ENCODE data around the gene JDP2. TPM values are rescaled to one million over a fixed set of nuclear protein-coding genes. Genes with fewer than 3 reads are reported as not detected.

Gene JDP2
- total and polyA plus RNA-seq, 2 of the 4 experiments (the other 2 are of a cell fraction): 35.7 to 38.4 TPM

GRCh38 chr14:75430526-75430925, 2.7 kb downstream of the JDP2 start:
- H4K20me1 ChIP-seq (ENCODE audit: insufficient read depth, low read length): peaks cover 68% of the 10 kb centered on the region
- intact Hi-C loops (cut with micrococcal nuclease): loop anchor here (1.0 kb wide), 1 partner anchor 58 kb away; no protein-coding TSS in a partner anchor
- ATAC-seq (ENCODE audit: low read depth) (no peak), DNase-seq (peak; percentile 58)
- H2BK5ac ChIP-seq (ENCODE audit: low read depth, low read length, poor library complexity, severe bottlenecking): peak overlapping the region; percentile 12
- peaks cover 45% of the 10 kb centered on the region for H3K9me1 ChIP-seq (ENCODE audit: insufficient read depth, low read length)
- no peak overlapping the region for H4K91ac ChIP-seq (ENCODE audit: insufficient read depth, low read depth, low read length)
- H3K4me3 ChIP-seq (ENCODE audit: insufficient read depth, low read depth, low read length): peak overlapping the region; percentile 58
- H3K56ac ChIP-seq (ENCODE audit: extremely low read depth, insufficient read depth, low read length): peak overlapping the region; percentile 22; the same call in 1 of the 2 replicates
- H3K27me3 ChIP-seq (ENCODE audit: control insufficient read depth, insufficient read depth, low read length): no peaks in the 10 kb centered on the region
- H3K4ac ChIP-seq (ENCODE audit: low read depth, low read length): peak overlapping the region; percentile 11; the same call in 1 of the 2 replicates
- H2BK120ac ChIP-seq (ENCODE audit: low read depth, low read length): no peak overlapping the region
- H3K14ac ChIP-seq (replicated peaks; ENCODE audit: low read depth, low read length): peak overlapping the region; percentile 74
- peak overlapping the region; percentile 27; the same call in 1 of the 2 replicates for H3K27ac ChIP-seq (ENCODE audit: insufficient read depth, low read length)
- H3K79me1 ChIP-seq (ENCODE audit: low read depth in 1 of 2, low read length in 2 of 2): peaks cover 22 to 69% of the 10 kb centered on the region in 2 experiments
- no peak overlapping the region for H3K18ac ChIP-seq (ENCODE audit: low read depth, low read length)
- peaks cover 29% of the 10 kb centered on the region for H3K4me1 ChIP-seq (ENCODE audit: control insufficient read depth, insufficient read depth, low read length)
- TF ChIP-seq POLR2A (IDR thresholded peaks at IDR 0.05; ENCODE audit: low read depth, low read length): no peak
- TF ChIP-seq MAFK (IDR thresholded peaks at IDR 0.05; ENCODE audit: low read depth, low read length): no peak
- TF ChIP-seq RAD21 (IDR thresholded peaks at IDR 0.05; ENCODE audit: low read length): no peak
- TF ChIP-seq, protein P1, sequence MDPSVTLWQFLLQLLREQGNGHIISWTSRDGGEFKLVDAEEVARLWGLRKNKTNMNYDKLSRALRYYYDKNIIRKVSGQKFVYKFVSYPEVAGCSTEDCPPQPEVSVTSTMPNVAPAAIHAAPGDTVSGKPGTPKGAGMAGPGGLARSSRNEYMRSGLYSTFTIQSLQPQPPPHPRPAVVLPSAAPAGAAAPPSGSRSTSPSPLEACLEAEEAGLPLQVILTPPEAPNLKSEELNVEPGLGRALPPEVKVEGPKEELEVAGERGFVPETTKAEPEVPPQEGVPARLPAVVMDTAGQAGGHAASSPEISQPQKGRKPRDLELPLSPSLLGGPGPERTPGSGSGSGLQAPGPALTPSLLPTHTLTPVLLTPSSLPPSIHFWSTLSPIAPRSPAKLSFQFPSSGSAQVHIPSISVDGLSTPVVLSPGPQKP (IDR thresholded peaks at IDR 0.05; ENCODE audit: borderline replicate concordance, low read depth, low read length): no peak
- TF ChIP-seq, protein P2, sequence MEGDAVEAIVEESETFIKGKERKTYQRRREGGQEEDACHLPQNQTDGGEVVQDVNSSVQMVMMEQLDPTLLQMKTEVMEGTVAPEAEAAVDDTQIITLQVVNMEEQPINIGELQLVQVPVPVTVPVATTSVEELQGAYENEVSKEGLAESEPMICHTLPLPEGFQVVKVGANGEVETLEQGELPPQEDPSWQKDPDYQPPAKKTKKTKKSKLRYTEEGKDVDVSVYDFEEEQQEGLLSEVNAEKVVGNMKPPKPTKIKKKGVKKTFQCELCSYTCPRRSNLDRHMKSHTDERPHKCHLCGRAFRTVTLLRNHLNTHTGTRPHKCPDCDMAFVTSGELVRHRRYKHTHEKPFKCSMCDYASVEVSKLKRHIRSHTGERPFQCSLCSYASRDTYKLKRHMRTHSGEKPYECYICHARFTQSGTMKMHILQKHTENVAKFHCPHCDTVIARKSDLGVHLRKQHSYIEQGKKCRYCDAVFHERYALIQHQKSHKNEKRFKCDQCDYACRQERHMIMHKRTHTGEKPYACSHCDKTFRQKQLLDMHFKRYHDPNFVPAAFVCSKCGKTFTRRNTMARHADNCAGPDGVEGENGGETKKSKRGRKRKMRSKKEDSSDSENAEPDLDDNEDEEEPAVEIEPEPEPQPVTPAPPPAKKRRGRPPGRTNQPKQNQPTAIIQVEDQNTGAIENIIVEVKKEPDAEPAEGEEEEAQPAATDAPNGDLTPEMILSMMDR (conservative IDR thresholded peaks at IDR 0.05; ENCODE audit: low read depth, low read length): no peak
- no peak for TF ChIP-seq RFX5 (IDR thresholded peaks at IDR 0.05; ENCODE audit: low read depth, low read length)
- no peak for TF ChIP-seq CHD1 (IDR thresholded peaks at IDR 0.05; ENCODE audit: low read depth, low read length)
- no peak for TF ChIP-seq RCOR1 (IDR thresholded peaks at IDR 0.05; ENCODE audit: insufficient replicate concordance, low read length)
- TF ChIP-seq, protein P3, sequence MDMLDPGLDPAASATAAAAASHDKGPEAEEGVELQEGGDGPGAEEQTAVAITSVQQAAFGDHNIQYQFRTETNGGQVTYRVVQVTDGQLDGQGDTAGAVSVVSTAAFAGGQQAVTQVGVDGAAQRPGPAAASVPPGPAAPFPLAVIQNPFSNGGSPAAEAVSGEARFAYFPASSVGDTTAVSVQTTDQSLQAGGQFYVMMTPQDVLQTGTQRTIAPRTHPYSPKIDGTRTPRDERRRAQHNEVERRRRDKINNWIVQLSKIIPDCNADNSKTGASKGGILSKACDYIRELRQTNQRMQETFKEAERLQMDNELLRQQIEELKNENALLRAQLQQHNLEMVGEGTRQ (IDR thresholded peaks at IDR 0.05; ENCODE audit: low read depth, low read length): no peak
- no peak for TF ChIP-seq SMC3 (IDR thresholded peaks at IDR 0.05; ENCODE audit: low read depth, low read length)
- no peak for TF ChIP-seq CEBPB (IDR thresholded peaks at IDR 0.05; ENCODE audit: low read depth, low read length)
- no peak for TF ChIP-seq NFE2L2 (IDR thresholded peaks at IDR 0.05; ENCODE audit: low read depth, low read length)
- no peak for TF ChIP-seq MXI1 (IDR thresholded peaks at IDR 0.05; ENCODE audit: borderline replicate concordance, low read depth, low read length)
- no peak for TF ChIP-seq BHLHE40 (IDR thresholded peaks at IDR 0.05; ENCODE audit: low read depth, low read length)
- TF ChIP-seq FOS (IDR thresholded peaks at IDR 0.05; ENCODE audit: low read depth, low read length): no peak
- TF ChIP-seq MAZ (IDR thresholded peaks at IDR 0.05; ENCODE audit: borderline replicate concordance, low read depth, low read length): no peak
- BruUV-seq (replicated peaks): no TSS peak
- no peak overlapping the region for H2BK20ac ChIP-seq (ENCODE audit: low read depth, low read length)
- peak overlapping the region; percentile 78 for H3K4me2 ChIP-seq (ENCODE audit: low read depth, low read length)
- H2BK15ac ChIP-seq (ENCODE audit: low read depth, low read length): no peak overlapping the region
- H3K36me3 ChIP-seq (ENCODE audit: control insufficient read depth, insufficient read depth, low read length): peaks cover 29% of the 10 kb centered on the region
- ChIA-PET POLR2A (ENCODE audit: unreplicated experiment) (no interaction called here), CTCF (interaction anchor here (1.2 kb wide), 1 partner anchor 123 kb away, joined by 3 read pairs; no protein-coding TSS in a partner anchor)
- H2AK9ac ChIP-seq (replicated peaks; ENCODE audit: low read depth, low read length, poor library complexity): peak overlapping the region; percentile 92
- peak overlapping the region; percentile 73 for H2AFZ ChIP-seq (replicated peaks; ENCODE audit: low read length, poor library complexity)
- dilution Hi-C loops (cut with HindIII; ENCODE audit: low sequenced_read_pairs, unreplicated experiment): no loop called here
- WGBS, 2 experiments (ENCODE audit: extremely low coverage in 2 of 2, insufficient read length in 1 of 2): 10% methylated on average over 7 of the region's 10 CpGs; no CpG with 5 or more reads in 1 of the 2 experiments
- no peaks in the 10 kb centered on the region for H3K9me3 ChIP-seq (ENCODE audit: control insufficient read depth, insufficient read depth, low read length)
- H2AK5ac ChIP-seq (ENCODE audit: low read depth, low read length): peak overlapping the region; percentile 37; the same call in 1 of the 2 replicates
- H4K8ac ChIP-seq (ENCODE audit: low read depth in 2 of 2, low read length in 2 of 2): no peak overlapping the region
- in situ Hi-C loops (cut with MboI; ENCODE audit: low sequenced_read_pairs): no loop called here
- H3K9ac ChIP-seq (ENCODE audit: low read depth, low read length): peak overlapping the region; percentile 60
- H4K5ac ChIP-seq (ENCODE audit: low read depth, low read length): no peak overlapping the region
- peak overlapping the region; percentile 77 for H3K23ac ChIP-seq (ENCODE audit: low read depth, low read length)
